HepG2 (cell line): ENCODE measurements around the gene VRK3. TPM values are rescaled to one million over a fixed set of nuclear protein-coding genes. Genes with fewer than 3 reads are reported as not detected.

Source experiments
- ATF4 ChIP-seq, 2 experiments: fragments of 450-650 bp in 1 of 2; sonication (generic) in 1 of 2; formaldehyde crosslinking; IDR thresholded peaks; 2 replicates each; pipeline versions ENCODE4 v1.5.0 to v1.8.0; 2020 to 2022; ENCODE audit warnings: mild to moderate bottlenecking in 1 of 2, missing genetic modification reagents in 1 of 2
- ATF5 ChIP-seq: sonication (generic); formaldehyde crosslinking; IDR thresholded peaks from 2 replicates; pipeline ENCODE4 v1.4.0; 2020; ENCODE audit warnings: mild to moderate bottlenecking, low read depth, missing genetic modification reagents
- CCDC6 ChIP-seq: sonication (generic); formaldehyde crosslinking; IDR thresholded peaks from 2 replicates; pipeline ENCODE4 v1.8.1; 2022; ENCODE audit warnings: mild to moderate bottlenecking, missing genetic modification reagents, moderate library complexity
- HHEX ChIP-seq: IDR thresholded peaks from 2 replicates; pipeline ENCODE4 v1.6.1; 2016; ENCODE audit warnings: control low read depth
- KLF11 ChIP-seq: IDR thresholded peaks from 2 replicates; pipeline ENCODE4 v1.6.1; 2016; ENCODE audit warnings: missing compliant biosample characterization
- MAFK ChIP-seq, 2 experiments: IDR thresholded peaks in 1 of 2; conservative IDR thresholded peaks in 1 of 2; 2 replicates each; pipeline ENCODE4 v1.6.1; 2011; ENCODE audit warnings: improper control_type of control experiment in 2 of 2, low read length in 2 of 2
- NKX3-1 ChIP-seq: sonication (generic); formaldehyde crosslinking; IDR thresholded peaks from 2 replicates; pipeline ENCODE4 v1.5.0; 2020; ENCODE audit warnings: missing genetic modification reagents
- PLRG1 ChIP-seq: fragments of 450-650 bp; conservative IDR thresholded peaks from 2 replicates; pipeline ENCODE4 v1.6.1; 2016
- POGZ ChIP-seq: sonication (generic); formaldehyde crosslinking; IDR thresholded peaks from 2 replicates; pipeline ENCODE4 v1.4.0; 2020; ENCODE audit warnings: mild to moderate bottlenecking, missing genetic modification reagents
- POLR2A ChIP-seq, 2 experiments: IDR thresholded peaks; 2 replicates each; pipeline ENCODE4 v1.6.1; 2011; ENCODE audit warnings: low read depth in 2 of 2, low read length in 2 of 2, mild to moderate bottlenecking in 1 of 2, moderate library complexity in 1 of 2; ENCODE audit not compliant: insufficient read depth in 1 of 2
- PRDM4 ChIP-seq: sonication (generic); formaldehyde crosslinking; IDR thresholded peaks from 2 replicates; pipeline ENCODE4 v1.9.0; 2021; ENCODE audit warnings: missing genetic modification reagents, borderline replicate concordance
- PTBP1 ChIP-seq: fragments of 200-400 bp; formaldehyde crosslinking; IDR thresholded peaks from 2 replicates; pipeline ENCODE4 v1.6.1; 2018; ENCODE audit warnings: low read length, low read depth; ENCODE audit not compliant: poor library complexity, severe bottlenecking
- RXRB ChIP-seq: IDR thresholded peaks from 2 replicates; pipeline ENCODE4 v1.6.1; 2016; ENCODE audit warnings: borderline replicate concordance, missing genetic modification reagents, missing compliant biosample characterization
- SAP130 ChIP-seq: IDR thresholded peaks from 2 replicates; pipeline ENCODE4 v1.6.1; 2016; ENCODE audit warnings: low read depth
- SNAPC2 ChIP-seq: sonication (generic); formaldehyde crosslinking; IDR thresholded peaks from 2 replicates; pipeline ENCODE4 v1.8.1; 2022; ENCODE audit warnings: mild to moderate bottlenecking, missing genetic modification reagents
- ZBTB7A ChIP-seq: sonication (generic); formaldehyde crosslinking; IDR thresholded peaks from 2 replicates; pipeline ENCODE4 v1.8.0; 2022; ENCODE audit warnings: mild to moderate bottlenecking, missing genetic modification reagents
- ZFP36L1 ChIP-seq: sonication (generic); formaldehyde crosslinking; IDR thresholded peaks from 2 replicates; pipeline ENCODE4 v1.8.0; 2022; ENCODE audit warnings: mild to moderate bottlenecking, missing genetic modification reagents, moderate library complexity
- ZNF276 ChIP-seq: sonication (generic); formaldehyde crosslinking; IDR thresholded peaks from 2 replicates; pipeline ENCODE4 v1.4.0; 2020; ENCODE audit warnings: mild to moderate bottlenecking, low read depth, missing genetic modification reagents
- ZNF549 ChIP-seq: sonication (generic); formaldehyde crosslinking; IDR thresholded peaks from 2 replicates; pipeline ENCODE4 v1.5.0; 2020; ENCODE audit warnings: missing genetic modification reagents
- ZNF569 ChIP-seq: sonication (generic); formaldehyde crosslinking; IDR thresholded peaks from 2 replicates; pipeline ENCODE4 v1.5.0; 2020; ENCODE audit warnings: mild to moderate bottlenecking, missing genetic modification reagents, moderate library complexity, borderline replicate concordance
- ZNF839 ChIP-seq: sonication (generic); formaldehyde crosslinking; IDR thresholded peaks from 2 replicates; pipeline ENCODE4 v1.4.0; 2020; ENCODE audit warnings: missing genetic modification reagents, mild to moderate bottlenecking, borderline replicate concordance
- polyA plus RNA-seq, 8 experiments: library from polyadenylated mRNA; depleted of rRNA in 3 of 8; stranded (reverse) in 7 of 8; unstranded in 1 of 8; fragments of >200 nt; fragmentation: Illumina TruSeq in 4 of 8; extraction: Trizol in 4 of 8; gene quantifications; 2 replicates each; pipeline versions ENCODE4 v1.2.1 to v1.2.3, GENCODE V29; 2011 to 2016; ENCODE audit warnings: low read depth in 4 of 8, missing spikeins in 1 of 8, mixed read lengths in 1 of 8; ENCODE audit not compliant: insufficient read depth in 1 of 8
- total RNA-seq, 5 experiments: library from RNA; depleted of rRNA; stranded (reverse); fragments of >200 nt; fragmentation: Illumina TruSeq; extraction: Trizol; gene quantifications; 2 replicates each; pipeline ENCODE4 v1.2.3, GENCODE V29; 2016; ENCODE audit warnings: low read depth in 1 of 5
- TF ChIP-seq, protein P1 (sequence below): sonication (generic); formaldehyde crosslinking; IDR thresholded peaks from 2 replicates; pipeline ENCODE4 v1.5.1; 2020; ENCODE audit warnings: missing genetic modification reagents, mild to moderate bottlenecking, borderline replicate concordance
- TF ChIP-seq, protein P2 (sequence below): IDR thresholded peaks from 2 replicates; pipeline ENCODE4 v1.6.1; 2016

VRK3 gene
- total and polyA plus RNA-seq, 2 of the 13 experiments (the other 11 are each of a cell fraction or from before 2014, with no cell fraction given): 23.8 to 28.3 TPM

DNA sequence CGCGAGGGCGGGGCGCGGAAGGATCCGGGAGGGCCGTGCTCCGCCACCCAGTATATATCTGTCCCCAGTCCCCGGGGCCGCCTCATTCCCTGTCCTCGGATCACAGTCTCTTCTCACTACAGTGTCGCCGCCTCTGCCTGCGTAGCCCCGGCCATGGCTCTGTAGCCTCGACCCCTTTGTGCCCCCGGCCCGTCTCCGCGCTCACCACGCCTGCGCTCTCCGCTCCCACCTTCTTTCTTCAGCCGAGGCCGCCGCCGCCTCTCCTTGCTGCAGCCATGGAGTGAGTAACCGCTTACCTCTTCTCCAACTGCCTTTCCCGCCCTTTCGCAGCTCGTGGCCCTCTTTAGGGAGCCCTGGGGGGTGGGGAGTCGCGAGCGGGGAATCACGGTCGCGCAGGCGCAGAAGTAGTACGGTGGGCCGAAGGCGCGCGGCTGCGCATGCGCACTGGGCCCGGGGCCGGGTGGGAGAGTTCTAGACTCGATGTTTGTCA, 96.0 kb downstream of the VRK3 start, which contains the start of the genes ATF5 and NUP62 (continued):
- peak in 1 of 2 experiments; percentile 87; a peak in 3 of 4 replicates for TF ChIP-seq POLR2A (IDR thresholded peaks at IDR 0.05; ENCODE audit: insufficient read depth in 1 of 2, low read depth in 2 of 2, low read length in 2 of 2)
- TF ChIP-seq ATF4 (CRISPR knock-in tag; IDR thresholded peaks at IDR 0.05): peak in 1 of 2 experiments; percentile 33; a peak in 1 of 4 replicates
- no peak for TF ChIP-seq RXRB
- no peak for TF ChIP-seq HHEX (CRISPR knock-in tag)
- no peak for TF ChIP-seq MAFK (conservative IDR thresholded peaks at IDR 0.05 in 1 of 2, IDR thresholded peaks at IDR 0.05 in 1 of 2; ENCODE audit: low read length in 2 of 2)
- TF ChIP-seq SNAPC2 (CRISPR knock-in tag): peak; percentile 89; the same call in 1 of the 2 replicates
- TF ChIP-seq SAP130: peak; percentile 68
- no peak for TF ChIP-seq PLRG1
- peak; percentile 63; the same call in 1 of the 2 replicates for TF ChIP-seq ZNF569 (CRISPR knock-in tag)
- TF ChIP-seq ZNF549 (CRISPR knock-in tag): no peak
- TF ChIP-seq KLF11 (CRISPR knock-in tag): 0 out of 2 replicates have a peak, but pooled peaks have one; percentile 69
- TF ChIP-seq POGZ: 0 out of 2 replicates have a peak, but pooled peaks have one; percentile 15
- no peak for TF ChIP-seq PTBP1
- TF ChIP-seq ZNF839 (CRISPR knock-in tag): no peak
- no peak for TF ChIP-seq ZFP36L1 (CRISPR knock-in tag)
- TF ChIP-seq, protein P1, sequence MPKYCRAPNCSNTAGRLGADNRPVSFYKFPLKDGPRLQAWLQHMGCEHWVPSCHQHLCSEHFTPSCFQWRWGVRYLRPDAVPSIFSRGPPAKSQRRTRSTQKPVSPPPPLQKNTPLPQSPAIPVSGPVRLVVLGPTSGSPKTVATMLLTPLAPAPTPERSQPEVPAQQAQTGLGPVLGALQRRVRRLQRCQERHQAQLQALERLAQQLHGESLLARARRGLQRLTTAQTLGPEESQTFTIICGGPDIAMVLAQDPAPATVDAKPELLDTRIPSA (CRISPR knock-in tag): peak; percentile 97
- TF ChIP-seq ZBTB7A (CRISPR knock-in tag): peak; percentile 54; the same call in 1 of the 2 replicates
- TF ChIP-seq PRDM4: no peak
- TF ChIP-seq NKX3-1: peak; percentile 89
- TF ChIP-seq, protein P2, sequence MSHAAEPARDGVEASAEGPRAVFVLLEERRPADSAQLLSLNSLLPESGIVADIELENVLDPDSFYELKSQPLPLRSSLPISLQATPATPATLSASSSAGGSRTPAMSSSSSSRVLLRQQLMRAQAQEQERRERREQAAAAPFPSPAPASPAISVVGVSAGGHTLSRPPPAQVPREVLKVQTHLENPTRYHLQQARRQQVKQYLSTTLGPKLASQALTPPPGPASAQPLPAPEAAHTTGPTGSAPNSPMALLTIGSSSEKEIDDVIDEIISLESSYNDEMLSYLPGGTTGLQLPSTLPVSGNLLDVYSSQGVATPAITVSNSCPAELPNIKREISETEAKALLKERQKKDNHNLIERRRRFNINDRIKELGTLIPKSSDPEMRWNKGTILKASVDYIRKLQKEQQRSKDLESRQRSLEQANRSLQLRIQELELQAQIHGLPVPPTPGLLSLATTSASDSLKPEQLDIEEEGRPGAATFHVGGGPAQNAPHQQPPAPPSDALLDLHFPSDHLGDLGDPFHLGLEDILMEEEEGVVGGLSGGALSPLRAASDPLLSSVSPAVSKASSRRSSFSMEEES (CRISPR knock-in tag): peak; percentile 47; the same call in 1 of the 2 replicates
- TF ChIP-seq CCDC6 (CRISPR knock-in tag): 0 out of 2 replicates have a peak, but pooled peaks have one; percentile 54
- no peak; the same call in 1 of the 2 replicates for TF ChIP-seq ATF5 (CRISPR knock-in tag)
- peak; percentile 42; the same call in 1 of the 2 replicates for TF ChIP-seq ZNF276 (CRISPR knock-in tag)
